Hepatocyte (in vitro differentiated cells): ENCODE data around the gene SIRPB1.
"Not testable (repeated sequence)": the region's sequence is repeated elsewhere in the genome, so short reads cannot be mapped to it uniquely, and the experiment has no call there.

Experiments used
- CTCF ChIP-seq: fragments of 200-600 bp; sonication (generic); IDR thresholded peaks from 2 replicates; pipeline ENCODE4 v1.5.1; 2016; ENCODE audit warnings: antibody characterized with exemption, mild to moderate bottlenecking; ENCODE audit not compliant: poor library complexity
- EZH2 ChIP-seq: fragments of 200-600 bp; sonication (generic); IDR thresholded peaks from 2 replicates; pipeline ENCODE4 v1.6.1; 2016; ENCODE audit warnings: antibody characterized with exemption, mild to moderate bottlenecking, borderline replicate concordance

GRCh38 chr20:1576003-1576402 is 43.8 kb downstream of the SIRPB1 start:
- not testable (repeated sequence) for TF ChIP-seq CTCF, EZH2
